Subcutaneous abdominal adipose tissue (tissue), 5 donors: ENCODE measurements around the gene HEXIM1.
A peak's percentile ranks its signal among the peaks of the same experiment; 100 is the strongest.

Experiments
- H3K27ac ChIP-seq: one replicate; pipeline ENCODE4 v1.7.0; 2013; ENCODE audit warnings: low read depth, mild to moderate bottlenecking, inconsistent platforms, low read length, moderate library complexity
- H3K27me3 ChIP-seq, 5 donors: one replicate each; pipeline ENCODE4 v1.7.0; 2013; ENCODE audit warnings: low read length in 5 of 5, inconsistent platforms in 1 of 5; ENCODE audit not compliant: control insufficient read depth in 5 of 5, insufficient read depth in 4 of 5
- H3K36me3 ChIP-seq, 5 donors: one replicate each; pipeline ENCODE4 v1.7.0; 2013; ENCODE audit warnings: low read length in 5 of 5; ENCODE audit not compliant: control insufficient read depth in 5 of 5, insufficient read depth in 5 of 5
- H3K4me1 ChIP-seq, 5 donors: one replicate each; pipeline ENCODE4 v1.7.0; 2013; ENCODE audit warnings: low read length in 5 of 5, mild to moderate bottlenecking in 3 of 5, moderate library complexity in 1 of 5; ENCODE audit not compliant: control insufficient read depth in 5 of 5, insufficient read depth in 5 of 5
- H3K4me3 ChIP-seq, 5 donors: one replicate each; pipeline ENCODE4 v1.7.0; 2013; ENCODE audit warnings: low read length in 5 of 5, low read depth in 1 of 5
- H3K9ac ChIP-seq, 5 donors: one replicate each; pipeline ENCODE4 v1.7.0; 2013; ENCODE audit warnings: low read length in 5 of 5, mild to moderate bottlenecking in 4 of 5, moderate library complexity in 3 of 5
- H3K9me3 ChIP-seq, 5 donors: one replicate each; pipeline ENCODE4 v1.7.0; 2013; ENCODE audit warnings: low read length in 5 of 5; ENCODE audit not compliant: control insufficient read depth in 5 of 5
- donor health status: healthy.
- donor health status: healthy.
- donor health status: healthy.
- donor health status: healthy.
- donor health status: healthy.

The HEXIM1 gene

GRCh38 chr17:45144199-45145034, 3.9 kb upstream of the HEXIM1 start:
- Histone ChIP-seq H3K27ac (peak overlapping the region; percentile 97), H3K4me3 (peak overlapping the region; percentile 44 to 61 (median 57)), H3K9me3 (no peaks in the 10 kb centered on the region), H3K4me1 (peaks cover 12 to 55% (median 49%) of the 10 kb centered on the region in 5 donors), H3K36me3 (peaks cover 0 to 6% (median 0%) of the 10 kb centered on the region in 5 donors), H3K9ac (peak overlapping the region in 4 of 5 donors; percentile 68 to 86 (median 79)), H3K27me3 (peaks cover 0 to 3% (median 0%) of the 10 kb centered on the region in 5 donors)

- Histone ChIP-seq H3K9me3 (no peaks in the 10 kb centered on the region), H3K4me3 (peak overlapping the region in 4 of 5 donors; percentile 56 to 61 (median 58)), H3K4me1 (peaks cover 12 to 60% (median 52%) of the 10 kb centered on the region in 5 donors), H3K36me3 (peaks cover 0 to under 1% (median 0%) of the 10 kb centered on the region in 5 donors), H3K27ac (peak overlapping the region; percentile 97), H3K27me3 (peaks cover 0 to 3% (median 0%) of the 10 kb centered on the region in 5 donors), H3K9ac (peak overlapping the region in 3 of 5 donors; percentile 61 to 86 (median 80))
These were observed 3.3 kb upstream of the HEXIM1 start for GRCh38 chr17:45145035-45145389.

- peaks cover 0 to 3% (median 0%) of the 10 kb centered on the region in 5 donors for H3K27me3 ChIP-seq
- peak overlapping the region in 1 of 5 donors; percentile 79 for H3K9ac ChIP-seq
- H3K36me3 ChIP-seq, result no peaks in the 10 kb centered on the region
- H3K4me3 ChIP-seq, result peak overlapping the region in 3 of 5 donors; percentile 11 to 82 (median 73)
- peaks cover 15 to 71% (median 63%) of the 10 kb centered on the region in 5 donors for H3K4me1 ChIP-seq
- peak overlapping the region; percentile 100 for H3K27ac ChIP-seq
- H3K9me3 ChIP-seq, result no peaks in the 10 kb centered on the region
These were observed 2.1 kb upstream of the HEXIM1 start for GRCh38 chr17:45146166-45146565.

GRCh38 chr17:45146592-45146889, 1.7 kb upstream of the HEXIM1 start:
- Histone ChIP-seq H3K9me3 (no peaks in the 10 kb centered on the region), H3K27me3 (peaks cover 0 to 3% (median 0%) of the 10 kb centered on the region in 5 donors), H3K4me3 (peak overlapping the region; percentile 67 to 91 (median 74)), H3K4me1 (peaks cover 19 to 75% (median 67%) of the 10 kb centered on the region in 5 donors), H3K9ac (peak overlapping the region in 4 of 5 donors; percentile 68 to 79 (median 72)), H3K36me3 (no peaks in the 10 kb centered on the region), H3K27ac (peak overlapping the region; percentile 100)

- Histone ChIP-seq H3K4me1 (peaks cover 21 to 80% (median 72%) of the 10 kb centered on the region in 5 donors), H3K27me3 (peaks cover 0 to 3% (median 0%) of the 10 kb centered on the region in 5 donors)
These were observed 1.2 kb upstream of the HEXIM1 start for GRCh38 chr17:45146890-45147580.

GRCh38 chr17:45147581-45148182, 593 bp upstream of the HEXIM1 start:
- no peaks in the 10 kb centered on the region for H3K9me3 ChIP-seq
- H3K4me1 ChIP-seq, result peaks cover 21 to 86% (median 73%) of the 10 kb centered on the region in 5 donors
- H3K27me3 ChIP-seq, result peaks cover 0 to 3% (median 0%) of the 10 kb centered on the region in 5 donors
- peak overlapping the region; percentile 79 to 99 (median 95) for H3K9ac ChIP-seq
- H3K27ac ChIP-seq, result peak overlapping the region; percentile 100
- peak overlapping the region; percentile 67 to 91 (median 79) for H3K4me3 ChIP-seq
- no peaks in the 10 kb centered on the region for H3K36me3 ChIP-seq

More at GRCh38 chr17:45146890-45147580, 1.2 kb upstream of the HEXIM1 start:
- Histone ChIP-seq H3K36me3 (no peaks in the 10 kb centered on the region), H3K9me3 (no peaks in the 10 kb centered on the region), H3K9ac (peak overlapping the region; percentile 29 to 96 (median 85)), H3K4me3 (peak overlapping the region; percentile 67 to 91 (median 74)), H3K27ac (peak overlapping the region; percentile 100)

GRCh38 chr17:45149037-45149668, 878 bp downstream of the HEXIM1 start:
- Histone ChIP-seq H3K9me3 (no peaks in the 10 kb centered on the region), H3K36me3 (no peaks in the 10 kb centered on the region)

GRCh38 chr17:45149669-45150664, 1.7 kb downstream of the HEXIM1 start:
- peaks cover 0 to 3% (median 0%) of the 10 kb centered on the region in 5 donors for H3K27me3 ChIP-seq
- peak overlapping the region; percentile 82 to 96 (median 94) for H3K4me3 ChIP-seq
- no peaks in the 10 kb centered on the region for H3K36me3 ChIP-seq
- no peaks in the 10 kb centered on the region for H3K9me3 ChIP-seq
- peak overlapping the region; percentile 95 for H3K27ac ChIP-seq
- peak overlapping the region; percentile 63 to 95 (median 83) for H3K9ac ChIP-seq
- peaks cover 18 to 66% (median 55%) of the 10 kb centered on the region in 5 donors for H3K4me1 ChIP-seq

More at GRCh38 chr17:45149037-45149668, 878 bp downstream of the HEXIM1 start:
- peak overlapping the region; percentile 95 for H3K27ac ChIP-seq
- peaks cover 0 to 3% (median 0%) of the 10 kb centered on the region in 5 donors for H3K27me3 ChIP-seq
- H3K4me1 ChIP-seq, result peaks cover 19 to 73% (median 62%) of the 10 kb centered on the region in 5 donors
- H3K9ac ChIP-seq, result peak overlapping the region; percentile 63 to 95 (median 83)
- H3K4me3 ChIP-seq, result peak overlapping the region; percentile 82 to 96 (median 94)
